HG03558 (cell line): ENCODE results near the gene METTL21A.
A peak's percentile ranks its signal among the peaks of the same experiment; 100 is the strongest.
"Not testable (repeated sequence)": the region's sequence is repeated elsewhere in the genome, so short reads cannot be mapped to it uniquely, and the experiment has no call there.

Experiments used
- ATAC-seq: cut with Tn5 transposase; IDR thresholded peaks from one replicate; pipeline ENCODE4 v1.9.1; 2021; ENCODE audit warnings: moderate number of reproducible peaks; ENCODE audit not compliant: unreplicated experiment; ENCODE audit errors: extremely low read depth

Gene METTL21A

GRCh38 chr2:207625014-207625907 lies at the start of gene METTL21A:
TSS of gene METTL21A (minus strand) at chr2:207625394. CDS start at chr2:207624375, 1,019 bp downstream.
- ATAC-seq, result peak; percentile 47

- ATAC-seq, result no peak
These were observed 49.6 kb upstream of the METTL21A start for GRCh38 chr2:207674826-207675225.

GRCh38 chr2:207674266-207674774 lies 49.1 kb upstream of the METTL21A start:
- no peak for ATAC-seq

GRCh38 chr2:207673431-207673830 lies 48.2 kb upstream of the METTL21A start:
- no peak for ATAC-seq

- no peak for ATAC-seq
These were observed 45.7 kb upstream of the METTL21A start for GRCh38 chr2:207670887-207671286.

GRCh38 chr2:207663870-207664545 lies 38.8 kb upstream of the METTL21A start:
- ATAC-seq, result no peak

- peak; percentile 92 for ATAC-seq
These were observed 37.0 kb upstream of the METTL21A start for GRCh38 chr2:207662203-207662602.

GRCh38 chr2:207660994-207661393 lies 35.8 kb upstream of the METTL21A start:
- ATAC-seq, result no peak

- ATAC-seq, result no peak
These were observed 33.0 kb upstream of the METTL21A start for GRCh38 chr2:207658156-207658555.

GRCh38 chr2:207655000-207655399 lies 29.8 kb upstream of the METTL21A start:
- no peak for ATAC-seq

- ATAC-seq, result not testable (repeated sequence)
These were observed 21.4 kb upstream of the METTL21A start for GRCh38 chr2:207646582-207646981.

GRCh38 chr2:207643892-207644291 lies 18.7 kb upstream of the METTL21A start:
- no peak for ATAC-seq

- ATAC-seq, result no peak
These were observed 15.5 kb upstream of the METTL21A start for GRCh38 chr2:207640661-207641060.

- ATAC-seq, result no peak
These were observed 15.0 kb upstream of the METTL21A start for GRCh38 chr2:207640160-207640559.

GRCh38 chr2:207639288-207639687 lies 14.1 kb upstream of the METTL21A start:
- ATAC-seq, result not testable (repeated sequence)

- ATAC-seq, result no peak
These were observed 10.4 kb upstream of the METTL21A start for GRCh38 chr2:207635468-207636200.

GRCh38 chr2:207633686-207634085 lies 8.5 kb upstream of the METTL21A start:
- ATAC-seq, result no peak

- ATAC-seq, result no peak
These were observed 7.6 kb upstream of the METTL21A start for GRCh38 chr2:207632575-207633493.

GRCh38 chr2:207630491-207630890 lies 5.3 kb upstream of the METTL21A start:
- ATAC-seq, result no peak
